ENCODE results near the gene SYNDIG1. TPM values are rescaled to one million over a fixed set of nuclear protein-coding genes. Genes with fewer than 3 reads are reported as not detected.

SYNDIG1 gene
- total RNA-seq, 4 donors from 2014 or later, result 0.20 to 1.3 (median 0.66) TPM; not detected in 1

DNA sequence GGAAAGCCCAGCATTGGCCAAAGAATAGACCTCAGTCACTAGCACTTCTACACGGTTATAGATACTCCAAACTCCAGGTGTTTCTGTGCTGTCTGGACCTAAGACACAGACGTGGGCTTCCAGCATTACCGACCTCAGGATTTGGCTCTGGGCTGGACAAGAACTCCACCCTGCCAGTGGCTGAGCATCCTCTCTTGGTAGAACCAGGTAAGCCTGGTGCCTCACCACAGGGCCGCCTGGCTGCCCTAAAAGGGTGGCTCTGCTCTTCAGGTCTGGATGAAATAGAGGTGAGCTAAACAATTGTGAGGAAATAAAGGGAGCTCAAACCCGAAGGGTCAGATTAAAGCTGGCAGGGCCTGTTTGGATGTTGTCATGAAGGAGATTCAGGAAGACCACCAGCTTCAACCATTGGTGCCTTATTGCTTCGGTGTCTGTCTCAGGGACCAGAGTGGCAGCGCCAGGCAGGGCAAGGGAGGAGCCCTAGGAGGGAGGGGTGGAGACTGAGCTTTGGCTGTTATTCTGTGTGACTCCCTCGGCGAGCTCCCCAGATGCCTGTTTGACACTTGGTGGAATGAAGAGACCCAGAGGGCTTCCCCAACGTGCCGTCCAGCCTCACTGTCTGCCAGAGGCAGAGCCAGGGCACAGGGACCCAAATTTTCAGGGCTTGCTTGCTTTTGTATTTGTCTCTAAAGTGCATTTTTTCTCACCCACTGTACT is 8.6 kb downstream of the SYNDIG1 start:
- intact Hi-C loops (cut with DNase I; ENCODE audit: low total_unique reads), result no loop called here
- no peak for TF ChIP-seq POLR2A (IDR thresholded peaks at IDR 0.05)
- TF ChIP-seq, protein P1, sequence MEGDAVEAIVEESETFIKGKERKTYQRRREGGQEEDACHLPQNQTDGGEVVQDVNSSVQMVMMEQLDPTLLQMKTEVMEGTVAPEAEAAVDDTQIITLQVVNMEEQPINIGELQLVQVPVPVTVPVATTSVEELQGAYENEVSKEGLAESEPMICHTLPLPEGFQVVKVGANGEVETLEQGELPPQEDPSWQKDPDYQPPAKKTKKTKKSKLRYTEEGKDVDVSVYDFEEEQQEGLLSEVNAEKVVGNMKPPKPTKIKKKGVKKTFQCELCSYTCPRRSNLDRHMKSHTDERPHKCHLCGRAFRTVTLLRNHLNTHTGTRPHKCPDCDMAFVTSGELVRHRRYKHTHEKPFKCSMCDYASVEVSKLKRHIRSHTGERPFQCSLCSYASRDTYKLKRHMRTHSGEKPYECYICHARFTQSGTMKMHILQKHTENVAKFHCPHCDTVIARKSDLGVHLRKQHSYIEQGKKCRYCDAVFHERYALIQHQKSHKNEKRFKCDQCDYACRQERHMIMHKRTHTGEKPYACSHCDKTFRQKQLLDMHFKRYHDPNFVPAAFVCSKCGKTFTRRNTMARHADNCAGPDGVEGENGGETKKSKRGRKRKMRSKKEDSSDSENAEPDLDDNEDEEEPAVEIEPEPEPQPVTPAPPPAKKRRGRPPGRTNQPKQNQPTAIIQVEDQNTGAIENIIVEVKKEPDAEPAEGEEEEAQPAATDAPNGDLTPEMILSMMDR (IDR thresholded peaks at IDR 0.05 in 4 of 5, conservative IDR thresholded peaks at IDR 0.05 in 1 of 5), result no peak
- Histone ChIP-seq H3K4me1 (no peaks in the 10 kb centered on the region), H3K4me3 (no peak overlapping the region), H3K27ac (no peak overlapping the region), H3K9me3 (no peaks in the 10 kb centered on the region), H3K36me3 (no peaks in the 10 kb centered on the region), H3K27me3 (peaks cover 0 to 7% (median 3%) of the 10 kb centered on the region in 3 donors)
- ATAC-seq, result no peak
- in situ Hi-C loops (cut with MboI; ENCODE audit: low sequenced_read_pairs in 4 of 4), result loop anchor here in 1 of 4 donors (25.0 kb wide), 1 partner anchor 91 kb away; no protein-coding TSS in a partner anchor
- DNase-seq, result no peak

- Histone ChIP-seq H3K4me3 (no peak overlapping the region), H3K36me3 (no peaks in the 10 kb centered on the region), H3K27me3 (peaks cover 0 to 3% (median 1%) of the 10 kb centered on the region in 3 donors), H3K9me3 (no peaks in the 10 kb centered on the region), H3K4me1 (no peaks in the 10 kb centered on the region), H3K27ac (no peak overlapping the region)
- DNase-seq (no peak), ATAC-seq (no peak)
- no peak for TF ChIP-seq POLR2A (IDR thresholded peaks at IDR 0.05)
- TF ChIP-seq, protein P1 (IDR thresholded peaks at IDR 0.05 in 4 of 5, conservative IDR thresholded peaks at IDR 0.05 in 1 of 5), result no peak
- intact Hi-C loops (cut with DNase I; ENCODE audit: low total_unique reads) (no loop called here), in situ Hi-C loops (cut with MboI; ENCODE audit: low sequenced_read_pairs in 4 of 4) (loop anchor here in 1 of 4 donors (25.0 kb wide), 1 partner anchor 91 kb away; no protein-coding TSS in a partner anchor)
These were observed 9.2 kb downstream of the SYNDIG1 start for GRCh38 chr20:24478584-24478983.

GRCh38 chr20:24479106-24479505 is 9.7 kb downstream of the SYNDIG1 start:
- H3K4me3 ChIP-seq, result no peak overlapping the region
- no peak for TF ChIP-seq POLR2A (IDR thresholded peaks at IDR 0.05)
- TF ChIP-seq, protein P1 (IDR thresholded peaks at IDR 0.05 in 4 of 5, conservative IDR thresholded peaks at IDR 0.05 in 1 of 5), result no peak
- intact Hi-C loops (cut with DNase I; ENCODE audit: low total_unique reads), result no loop called here
- H3K27ac ChIP-seq, result no peak overlapping the region
- H3K36me3 ChIP-seq, result no peaks in the 10 kb centered on the region
- DNase-seq (no peak), ATAC-seq (no peak)
- H3K4me1 ChIP-seq, result no peaks in the 10 kb centered on the region
- no peaks in the 10 kb centered on the region for H3K9me3 ChIP-seq
- in situ Hi-C loops (cut with MboI; ENCODE audit: low sequenced_read_pairs in 4 of 4), result loop anchor here in 1 of 4 donors (25.0 kb wide), 1 partner anchor 92 kb away; no protein-coding TSS in a partner anchor
- H3K27me3 ChIP-seq, result peaks cover 0 to 3% (median 0%) of the 10 kb centered on the region in 3 donors

DNA sequence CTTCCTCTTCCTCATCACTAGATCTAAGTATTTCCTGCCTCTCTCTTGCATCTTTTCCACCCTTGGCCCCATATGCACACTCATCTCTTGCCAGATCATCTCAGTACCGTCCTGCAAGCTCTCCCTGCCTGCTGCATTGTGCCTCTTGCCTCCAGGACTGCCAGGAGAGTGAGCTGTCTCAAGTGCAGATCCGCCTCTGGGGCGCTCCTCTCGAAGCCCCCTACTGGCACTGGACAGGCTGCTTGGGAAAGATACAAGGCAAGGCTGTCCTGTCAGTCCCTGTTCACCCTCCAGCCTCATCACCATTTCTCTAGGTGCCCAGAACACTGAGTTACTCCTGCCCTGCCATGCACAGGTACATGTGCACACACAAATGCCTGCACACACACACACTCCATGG is 10.2 kb downstream of the SYNDIG1 start:
- no peak overlapping the region for H3K27ac ChIP-seq
- H3K36me3 ChIP-seq, result no peaks in the 10 kb centered on the region
- TF ChIP-seq POLR2A (IDR thresholded peaks at IDR 0.05), result no peak
- TF ChIP-seq, protein P1 (IDR thresholded peaks at IDR 0.05 in 4 of 5, conservative IDR thresholded peaks at IDR 0.05 in 1 of 5), result no peak
- ATAC-seq (no peak), DNase-seq (no peak)
- intact Hi-C loops (cut with DNase I; ENCODE audit: low total_unique reads), result no loop called here
- no peaks in the 10 kb centered on the region for H3K9me3 ChIP-seq
- H3K27me3 ChIP-seq, result peaks cover 0 to 3% (median 0%) of the 10 kb centered on the region in 3 donors
- no peak overlapping the region for H3K4me3 ChIP-seq
- H3K4me1 ChIP-seq, result no peaks in the 10 kb centered on the region
- in situ Hi-C loops (cut with MboI; ENCODE audit: low sequenced_read_pairs in 4 of 4), result loop anchor here in 1 of 4 donors (25.0 kb wide), 1 partner anchor 92 kb away; no protein-coding TSS in a partner anchor

Data from gastrocnemius medialis (tissue), 4 donors.